A549 (cell line): ENCODE results near the gene ADGRB2. TPM values are rescaled to one million over a fixed set of nuclear protein-coding genes. Genes with fewer than 3 reads are reported as not detected.

ENCODE experiments used
- ATAC-seq, 2 experiments: fragments of 200-7000 bp in 1 of 2; fragments of >200 bp in 1 of 2; cut with Nextera tagmentation in 1 of 2; cut with Tn5 transposase in 1 of 2; 3 replicates each; pipeline versions ENCODE4 v1.8.0 to v1.9.1; 2018 to 2020; ENCODE audit warnings: mild to moderate bottlenecking in 1 of 2, moderate library complexity in 1 of 2
- CTCF ChIA-PET: fragments of 300-600 bp; sonication (Branson Sonifier 250); formaldehyde crosslinking; extraction: SDS; loops from one replicate; lab custom pipeline; 2021; ENCODE audit warnings: antibody characterized with exemption, inconsistent platforms; lab: Yijun Ruan, JAX
- POLR2A ChIA-PET: fragments of 350-600 bp; formaldehyde crosslinking; extraction: SDS; loops from one replicate; lab custom pipeline; 2021; ENCODE audit warnings: antibody characterized with exemption, inconsistent platforms; lab: Yijun Ruan, JAX
- DNase-seq, 2 experiments: peaks; one replicate each; pipeline versions ENCODE4 v3.0.0 to v3.0.0-alpha.2; 2011 to 2016; ENCODE audit warnings: low read depth in 1 of 2, low spot score in 1 of 2
- FAIRE-seq: peaks from 2 replicates; lab custom pipeline; 2011; peaks lifted over from hg19 to GRCh38; lab: Jason Lieb, UNC
- H3K27ac ChIP-seq, 2 experiments: fragments of >200 bp; sonication (Bioruptor Twin); formaldehyde crosslinking; 3 replicates each; pipeline ENCODE4 v1.5.1; 2016 to 2017
- H3K4me1 ChIP-seq: fragments of >200 bp; sonication (Bioruptor Twin); formaldehyde crosslinking; 3 replicates; pipeline ENCODE4 v1.6.1; 2016
- H3K4me2 ChIP-seq: fragments of >200 bp; sonication (Bioruptor Twin); formaldehyde crosslinking; 3 replicates; pipeline ENCODE4 v1.6.1; 2016
- H3K4me3 ChIP-seq: fragments of >200 bp; sonication (Bioruptor Twin); formaldehyde crosslinking; 3 replicates; pipeline ENCODE4 v1.5.1; 2016
- H3K9me3 ChIP-seq: fragments of >200 bp; sonication (Bioruptor Twin); formaldehyde crosslinking; 3 replicates; pipeline ENCODE4 v1.6.1; 2016
- BCL3 ChIP-seq: fragments of >200 bp; sonication (Bioruptor Twin); formaldehyde crosslinking; IDR thresholded peaks from 3 replicates; pipeline ENCODE4 v1.6.1; 2016
- BHLHE40 ChIP-seq: IDR thresholded peaks from 2 replicates; pipeline ENCODE4 v1.6.1; 2012; ENCODE audit warnings: low read depth, low read length, inconsistent platforms
- CBX8 ChIP-seq: fragments of 200-600 bp; sonication (generic); IDR thresholded peaks from 2 replicates; pipeline ENCODE4 v1.6.1; 2016
- CEBPB ChIP-seq, 2 experiments: fragments of >200 bp in 1 of 2; sonication (Bioruptor Twin) in 1 of 2; formaldehyde crosslinking in 1 of 2; IDR thresholded peaks; 2 replicates each; pipeline ENCODE4 v1.6.1; 2012 to 2016
- CTCF ChIP-seq: fragments of >200 bp; sonication (Bioruptor Twin); formaldehyde crosslinking; IDR thresholded peaks from 3 replicates; pipeline ENCODE4 v1.5.1; 2016
- ELK1 ChIP-seq: fragments of 150-350 bp; IDR thresholded peaks from 2 replicates; pipeline ENCODE4 v1.6.1; 2014; ENCODE audit warnings: low read depth, mild to moderate bottlenecking, low read length
- FOXS1 ChIP-seq: fragments of 250-450 bp; sonication (Bioruptor Pico); IDR thresholded peaks from 2 replicates; pipeline ENCODE4 v1.5.0; 2020; ENCODE audit warnings: mild to moderate bottlenecking, moderate library complexity
- HOXB13 ChIP-seq: fragments of 250-450 bp; sonication (Bioruptor Pico); IDR thresholded peaks from 2 replicates; pipeline ENCODE4 v1.5.0; 2020; ENCODE audit warnings: low read depth, mild to moderate bottlenecking, moderate library complexity
- JUN ChIP-seq, 2 experiments: fragments of >200 bp; sonication (Bioruptor Twin); formaldehyde crosslinking; IDR thresholded peaks; 2 replicates in 1 of 2; 3 replicates in 1 of 2; pipeline ENCODE4 v1.6.1; 2016 to 2017
- JUNB ChIP-seq: fragments of >200 bp; sonication (Bioruptor Twin); formaldehyde crosslinking; IDR thresholded peaks from 2 replicates; pipeline ENCODE4 v1.6.1; 2016
- KDM5A ChIP-seq: fragments of 200-600 bp; sonication (generic); IDR thresholded peaks from 2 replicates; pipeline ENCODE4 v1.6.1; 2016; ENCODE audit warnings: antibody characterized with exemption, mild to moderate bottlenecking
- MAFK ChIP-seq: fragments of 450-650 bp; IDR thresholded peaks from 2 replicates; pipeline ENCODE4 v1.6.1; 2014; ENCODE audit not compliant: partially characterized antibody
- MYC ChIP-seq: IDR thresholded peaks from 2 replicates; pipeline ENCODE4 v1.6.1; 2012; ENCODE audit warnings: mild to moderate bottlenecking, inconsistent platforms, low read length, improper control_type of control experiment, borderline replicate concordance
- NFE2L2 ChIP-seq: fragments of 150-350 bp; conservative IDR thresholded peaks from 2 replicates; pipeline ENCODE4 v1.6.1; 2014; ENCODE audit warnings: low read length
- RAD21 ChIP-seq, 2 experiments: fragments of >200 bp in 1 of 2; sonication (Bioruptor Twin) in 1 of 2; formaldehyde crosslinking in 1 of 2; IDR thresholded peaks in 1 of 2; conservative IDR thresholded peaks in 1 of 2; 2 replicates in 1 of 2; 3 replicates in 1 of 2; pipeline ENCODE4 v1.6.1; 2012 to 2018; ENCODE audit warnings: inconsistent platforms in 1 of 2
- RARB ChIP-seq: fragments of 250-450 bp; sonication (Bioruptor Pico); IDR thresholded peaks from 2 replicates; pipeline ENCODE4 v1.8.0; 2021; ENCODE audit warnings: mild to moderate bottlenecking, moderate library complexity
- RFX5 ChIP-seq: fragments of 450-650 bp; IDR thresholded peaks from 2 replicates; pipeline ENCODE4 v1.7.1; 2014; ENCODE audit warnings: antibody characterized with exemption, mild to moderate bottlenecking, moderate library complexity
- SMC3 ChIP-seq: fragments of >200 bp; sonication (Bioruptor Twin); formaldehyde crosslinking; IDR thresholded peaks from 3 replicates; pipeline ENCODE4 v1.6.1; 2018; ENCODE audit warnings: inconsistent platforms
- TFCP2L1 ChIP-seq: fragments of 250-450 bp; sonication (Bioruptor Pico); IDR thresholded peaks from 2 replicates; pipeline ENCODE4 v1.5.0; 2021; ENCODE audit warnings: mild to moderate bottlenecking
- ZC3H11A ChIP-seq: fragments of 450-650 bp; IDR thresholded peaks from 2 replicates; pipeline ENCODE4 v1.6.1; 2014; ENCODE audit warnings: antibody characterized with exemption, mild to moderate bottlenecking
- ZNF302 ChIP-seq: fragments of 250-450 bp; sonication (Bioruptor Pico); IDR thresholded peaks from 2 replicates; pipeline ENCODE4 v1.9.0; 2021; ENCODE audit warnings: inconsistent platforms, mild to moderate bottlenecking, moderate library complexity
- WGBS: methylation state at CpG from one replicate; pipeline ENCODE4 v1.1.6; 2017; ENCODE audit errors: missing lambda C conversion rate; 5-methylcytosine and 5-hydroxymethylcytosine counted together
- polyA plus RNA-seq, 4 experiments: library from polyadenylated mRNA; depleted of rRNA in 3 of 4; stranded (reverse); fragments of >200 nt; fragmentation: RNase III in 1 of 4; extraction: RNeasy Plus Mini Kit Qiagen cat#74134 plus additional on column Dnase treatment in 1 of 4; gene quantifications; 2 replicates in 3 of 4; 3 replicates in 1 of 4; pipeline ENCODE4 v1.2.3, GENCODE V29; 2011 to 2017
- TF ChIP-seq, protein P1 (sequence below): IDR thresholded peaks from 2 replicates; pipeline ENCODE4 v1.6.1; 2012

Gene ADGRB2
- polyA plus RNA-seq, 2 of the 4 experiments (the other 2 are of a cell fraction): 2.3 to 6.6 TPM

DNA sequence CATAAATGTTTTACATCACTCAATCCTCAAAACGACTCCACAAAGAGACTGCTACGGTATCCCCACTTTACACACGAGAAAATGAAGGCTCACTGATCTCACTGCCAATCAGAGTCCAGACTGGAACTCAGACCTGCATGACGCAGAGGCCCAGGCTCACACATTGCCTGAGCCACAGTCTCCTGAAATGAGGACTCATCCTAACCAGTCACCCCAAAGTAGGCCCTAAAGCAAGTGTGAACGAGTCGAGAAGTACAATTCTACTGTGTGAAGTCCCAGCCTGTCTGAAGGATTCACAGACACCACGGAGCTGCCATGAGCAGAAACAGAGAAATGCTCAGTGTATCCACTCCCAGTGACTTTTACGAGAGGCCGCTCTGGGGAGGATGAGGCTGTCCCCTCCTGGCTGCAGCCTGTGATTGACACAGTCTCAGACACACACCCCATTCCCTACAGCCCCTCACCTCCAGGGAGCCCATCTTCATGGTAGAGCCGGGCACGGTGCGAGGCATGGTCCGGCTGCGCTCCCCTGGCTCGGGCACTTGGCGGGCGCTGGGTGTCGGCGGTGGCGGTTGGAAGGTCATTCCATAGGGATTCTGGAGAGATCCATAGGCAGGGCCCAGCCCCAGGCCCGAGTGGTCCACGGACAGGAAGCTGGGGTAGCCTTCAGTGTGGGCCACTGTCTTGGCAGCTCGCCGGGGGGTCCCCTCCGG, 33.6 kb downstream of the ADGRB2 start:
- H3K9me3 ChIP-seq: no peaks in the 10 kb centered on the region
- H3K4me2 ChIP-seq: no peak overlapping the region
- H3K27ac ChIP-seq: no peak overlapping the region
- 89% methylated on average over 17 of the region's 25 CpGs for WGBS
- ATAC-seq: no peak
- DNase-seq: no peak
- no peak for TF ChIP-seq BHLHE40
- TF ChIP-seq MYC: no peak
- TF ChIP-seq HOXB13 (CRISPR knock-in tag): no peak
- TF ChIP-seq NFE2L2: no peak
- TF ChIP-seq CEBPB (IDR thresholded peaks at IDR 0.05): no peak
- no peak for TF ChIP-seq BCL3
- TF ChIP-seq CBX8: no peak
- no peak for TF ChIP-seq ELK1
- no peak for TF ChIP-seq CTCF
- no peak for TF ChIP-seq ZC3H11A
- no peak for TF ChIP-seq FOXS1 (CRISPR knock-in tag)
- no peak for TF ChIP-seq ZNF302 (CRISPR knock-in tag)
- TF ChIP-seq RAD21 (conservative IDR thresholded peaks at IDR 0.05 in 1 of 2, IDR thresholded peaks at IDR 0.05 in 1 of 2): no peak
- TF ChIP-seq RFX5: no peak
- no peak for TF ChIP-seq JUN (IDR thresholded peaks at IDR 0.05)
- TF ChIP-seq, all 56 proteins: peak for 0
- ChIA-PET CTCF (interaction anchor here (1.0 to 1.4 kb wide), 3 partner anchors 15 kb away, joined by 4 to 10 read pairs (median 4); no protein-coding TSS in a partner anchor), POLR2A (no interaction called here)
- H3K4me1 ChIP-seq: no peaks in the 10 kb centered on the region
- FAIRE-seq: no peak
- no peak overlapping the region for H3K4me3 ChIP-seq

DNA sequence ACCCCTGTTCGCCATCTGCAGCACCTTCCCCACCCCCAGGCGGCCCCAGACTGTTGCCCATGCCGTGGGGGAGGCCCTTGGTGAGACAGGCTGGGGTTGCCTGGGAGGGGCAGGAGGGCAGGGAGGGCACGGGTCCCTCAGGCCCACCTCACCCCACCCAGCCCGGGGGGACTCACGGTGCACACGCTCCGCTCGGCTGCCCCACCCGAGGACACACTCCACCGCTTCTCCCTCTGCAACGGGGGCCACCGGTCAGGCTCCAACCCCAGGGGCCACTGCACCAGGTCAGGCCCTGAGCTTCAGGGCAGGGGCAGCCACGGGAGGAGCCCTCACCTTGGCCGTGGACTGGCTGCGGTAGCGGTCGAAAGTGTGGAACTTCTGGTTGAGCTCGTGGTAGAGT, 36.3 kb downstream of the ADGRB2 start:
- no peak overlapping the region for H3K4me2 ChIP-seq
- DNase-seq (no peak), FAIRE-seq (no peak), ATAC-seq (no peak)
- POLR2A ChIA-PET: no interaction called here
- WGBS: 70% methylated on average over 2 of the region's 19 CpGs
- TF ChIP-seq JUN (IDR thresholded peaks at IDR 0.05) (no peak), TFCP2L1 (no peak)
- CTCF ChIA-PET: interaction anchor here (1.5 kb wide), 1 partner anchor 12 kb away, joined by 10 read pairs; no protein-coding TSS in a partner anchor
- no peaks in the 10 kb centered on the region for H3K9me3 ChIP-seq
- H3K27ac ChIP-seq: no peak overlapping the region
- H3K4me3 ChIP-seq: no peak overlapping the region
- no peaks in the 10 kb centered on the region for H3K4me1 ChIP-seq

- no peaks in the 10 kb centered on the region for H3K9me3 ChIP-seq
- FAIRE-seq (no peak), DNase-seq (no peak), ATAC-seq (no peak)
- no peaks in the 10 kb centered on the region for H3K4me1 ChIP-seq
- no peak overlapping the region for H3K4me3 ChIP-seq
- ChIA-PET CTCF (interaction anchor here (3.4 kb wide), 1 partner anchor 11 kb away, joined by 17 read pairs; no protein-coding TSS in a partner anchor), POLR2A (no interaction called here)
- TF ChIP-seq SMC3 (no peak), RFX5 (no peak), KDM5A (no peak), MAFK (no peak), CEBPB (IDR thresholded peaks at IDR 0.05) (no peak), CBX8 (no peak), FOXS1 (CRISPR knock-in tag) (no peak), RARB (CRISPR knock-in tag) (no peak), NFE2L2 (no peak), JUNB (no peak)
- TF ChIP-seq, protein P1, sequence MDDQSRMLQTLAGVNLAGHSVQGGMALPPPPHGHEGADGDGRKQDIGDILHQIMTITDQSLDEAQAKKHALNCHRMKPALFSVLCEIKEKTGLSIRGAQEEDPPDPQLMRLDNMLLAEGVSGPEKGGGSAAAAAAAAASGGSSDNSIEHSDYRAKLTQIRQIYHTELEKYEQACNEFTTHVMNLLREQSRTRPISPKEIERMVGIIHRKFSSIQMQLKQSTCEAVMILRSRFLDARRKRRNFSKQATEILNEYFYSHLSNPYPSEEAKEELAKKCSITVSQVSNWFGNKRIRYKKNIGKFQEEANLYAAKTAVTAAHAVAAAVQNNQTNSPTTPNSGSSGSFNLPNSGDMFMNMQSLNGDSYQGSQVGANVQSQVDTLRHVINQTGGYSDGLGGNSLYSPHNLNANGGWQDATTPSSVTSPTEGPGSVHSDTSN: no peak
- no peak overlapping the region for H3K27ac ChIP-seq
- 94% methylated on average over 10 of the region's 14 CpGs for WGBS
- no peak overlapping the region for H3K4me2 ChIP-seq
Measured at GRCh38 chr1:31727195-31727594, 36.9 kb downstream of the ADGRB2 start.
